Epithelial cell of proximal tubule (primary cell): ENCODE data around the gene FAM169A. TPM values are rescaled to one million over a fixed set of nuclear protein-coding genes. Genes with fewer than 3 reads are reported as not detected.

Experiments used
- DNase-seq: peaks from one replicate; pipeline ENCODE4 v3.0.0-alpha.2; 2011; ENCODE audit warnings: low read depth
- H3K4me3 ChIP-seq: 2 replicates; pipeline ENCODE4 v1.5.1; 2011; ENCODE audit warnings: low read depth, mild to moderate bottlenecking, low read length
- total RNA-seq: library from RNA; depleted of rRNA; stranded (reverse); fragments of >200 nt; gene quantifications from 2 replicates; pipeline ENCODE4 v1.2.3, GENCODE V29; 2015
- TF ChIP-seq, protein P1 (sequence below): conservative IDR thresholded peaks from 2 replicates; pipeline ENCODE4 v1.5.1; 2012; ENCODE audit warnings: low read depth, mild to moderate bottlenecking, low read length

Gene FAM169A
- total RNA-seq, 1 donor from 2014 or later = 8.9 TPM

DNA sequence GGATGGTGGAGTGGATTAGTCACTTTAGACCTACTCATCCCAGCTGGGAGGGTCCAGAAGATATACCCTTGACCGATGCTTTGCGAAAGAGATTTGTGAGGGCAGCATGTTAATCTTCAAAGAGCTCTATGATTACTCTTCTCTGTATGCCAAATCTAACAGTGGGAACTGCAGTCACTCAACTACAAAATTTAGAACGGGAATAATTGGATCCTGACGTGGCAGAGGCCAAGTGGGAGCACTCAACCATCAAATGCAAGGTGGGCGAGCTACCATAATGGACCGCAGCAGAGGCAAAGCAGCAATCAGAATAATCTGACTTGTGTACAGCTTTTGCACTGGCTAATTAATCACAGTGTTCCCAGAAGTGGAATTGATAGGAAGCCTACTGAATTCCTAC is 78.8 kb downstream of the FAM169A start:
- TF ChIP-seq, protein P1, sequence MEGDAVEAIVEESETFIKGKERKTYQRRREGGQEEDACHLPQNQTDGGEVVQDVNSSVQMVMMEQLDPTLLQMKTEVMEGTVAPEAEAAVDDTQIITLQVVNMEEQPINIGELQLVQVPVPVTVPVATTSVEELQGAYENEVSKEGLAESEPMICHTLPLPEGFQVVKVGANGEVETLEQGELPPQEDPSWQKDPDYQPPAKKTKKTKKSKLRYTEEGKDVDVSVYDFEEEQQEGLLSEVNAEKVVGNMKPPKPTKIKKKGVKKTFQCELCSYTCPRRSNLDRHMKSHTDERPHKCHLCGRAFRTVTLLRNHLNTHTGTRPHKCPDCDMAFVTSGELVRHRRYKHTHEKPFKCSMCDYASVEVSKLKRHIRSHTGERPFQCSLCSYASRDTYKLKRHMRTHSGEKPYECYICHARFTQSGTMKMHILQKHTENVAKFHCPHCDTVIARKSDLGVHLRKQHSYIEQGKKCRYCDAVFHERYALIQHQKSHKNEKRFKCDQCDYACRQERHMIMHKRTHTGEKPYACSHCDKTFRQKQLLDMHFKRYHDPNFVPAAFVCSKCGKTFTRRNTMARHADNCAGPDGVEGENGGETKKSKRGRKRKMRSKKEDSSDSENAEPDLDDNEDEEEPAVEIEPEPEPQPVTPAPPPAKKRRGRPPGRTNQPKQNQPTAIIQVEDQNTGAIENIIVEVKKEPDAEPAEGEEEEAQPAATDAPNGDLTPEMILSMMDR = no peak
- H3K4me3 ChIP-seq = no peak overlapping the region
- no peak for DNase-seq

DNA sequence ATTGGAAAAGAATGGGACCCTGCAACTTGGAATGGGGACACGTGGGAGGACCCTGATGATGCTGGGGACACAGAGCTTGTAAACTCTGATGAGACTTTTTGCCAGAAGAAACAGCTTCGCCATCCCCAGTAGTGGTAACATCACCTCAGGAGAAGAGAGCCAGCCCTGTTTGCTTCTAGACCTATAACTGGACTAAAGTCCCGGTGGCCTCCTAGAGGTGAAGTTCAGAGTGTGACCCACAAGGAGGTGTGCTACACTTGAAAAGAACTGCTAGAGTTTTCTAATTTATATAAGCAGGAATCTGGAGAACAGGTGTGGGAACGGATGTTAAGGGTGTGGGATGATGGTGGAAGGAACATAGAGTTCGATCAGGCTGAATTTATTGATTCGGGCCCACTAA is 79.3 kb downstream of the FAM169A start:
- H3K4me3 ChIP-seq = no peak overlapping the region
- TF ChIP-seq, protein P1 = peak; percentile 7
- DNase-seq = no peak

DNA sequence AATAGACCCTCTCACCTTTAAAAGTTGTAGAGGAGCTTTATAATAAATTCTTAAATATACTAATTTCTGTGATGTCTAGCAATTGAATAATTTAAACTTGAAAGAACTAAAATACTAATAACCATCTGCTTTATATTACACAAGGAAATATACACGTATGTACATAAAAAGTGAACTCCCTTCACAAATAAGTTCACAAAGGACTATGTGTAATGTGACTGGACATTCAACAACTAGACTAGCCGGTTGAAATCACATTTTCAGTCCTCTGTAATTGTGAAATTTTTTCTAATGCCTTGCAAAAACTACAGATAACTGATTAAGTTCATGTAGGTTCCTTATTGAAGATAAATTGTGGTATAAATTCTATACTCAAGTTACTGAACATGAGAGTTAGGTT is 87.6 kb downstream of the FAM169A start:
- TF ChIP-seq, protein P1 = no peak
- no peak overlapping the region for H3K4me3 ChIP-seq
- DNase-seq = no peak

GRCh38 chr5:74772359-74772758 is 93.8 kb downstream of the FAM169A start:
- no peak overlapping the region for H3K4me3 ChIP-seq
- DNase-seq = no peak
- TF ChIP-seq, protein P1 = no peak

DNA sequence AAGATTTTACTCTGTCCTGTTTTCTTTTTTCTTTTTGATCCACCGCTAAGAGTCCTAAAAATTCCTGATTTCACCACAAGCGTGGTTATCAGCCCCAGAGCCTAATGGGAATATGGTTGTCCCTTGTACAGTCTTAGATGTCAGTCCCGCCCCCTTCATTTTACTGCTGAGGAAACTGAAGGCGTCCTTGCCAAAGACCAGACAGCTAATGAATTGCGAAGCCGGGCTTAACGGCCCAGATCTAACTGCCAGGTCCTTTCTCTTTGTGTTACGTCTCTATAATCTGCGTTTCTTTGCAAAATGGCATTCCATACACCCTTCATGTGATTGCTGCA is 98.6 kb downstream of the FAM169A start:
- TF ChIP-seq, protein P1 = no peak
- DNase-seq = peak; percentile 12
- H3K4me3 ChIP-seq = peak overlapping the region; percentile 88

DNA sequence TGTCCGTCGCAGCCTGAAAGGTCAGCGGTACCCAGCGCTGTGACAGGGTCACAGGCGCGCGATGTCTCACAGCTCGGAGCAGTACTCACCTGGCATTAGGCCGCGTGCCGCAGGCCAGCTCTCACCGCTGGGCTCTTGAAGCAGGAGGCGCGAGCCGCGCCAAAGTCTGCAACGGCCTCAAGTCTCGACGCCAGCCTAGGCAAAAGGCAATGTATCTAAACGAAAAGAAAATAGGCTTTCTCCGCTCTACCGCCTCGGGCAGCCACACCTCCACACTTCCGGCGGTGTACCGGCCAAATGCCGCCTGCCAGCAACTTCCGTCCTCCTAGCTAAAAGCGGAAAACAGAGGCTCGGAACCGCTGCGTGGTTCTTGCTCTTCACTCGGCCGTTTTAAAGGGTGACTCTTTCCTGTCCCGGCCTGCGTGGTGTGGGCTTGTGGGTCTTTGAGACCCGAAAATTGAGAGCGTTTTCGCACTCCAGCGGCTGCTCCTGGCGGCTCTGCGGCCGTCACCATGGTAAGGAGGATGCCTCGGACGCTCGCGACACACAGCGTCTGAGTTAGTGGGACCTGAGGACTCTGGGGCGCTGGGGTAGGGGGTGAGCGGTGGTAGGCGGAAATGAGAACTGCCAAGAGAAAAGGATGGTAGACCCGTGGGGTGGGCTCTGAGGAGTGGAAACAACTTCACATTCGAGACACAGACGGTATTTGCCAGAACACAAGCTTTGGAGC is 99.2 kb downstream of the FAM169A start, which contains the start of the genes GFM2 and NSA2:
Gene GFM2, minus strand, starts transcription at position 269 of the 730 bp plus-strand sequence. CDS start 3,375 bp downstream, outside the sequence.
Gene NSA2, plus strand, starts transcription at position 401 of the 730 bp plus-strand sequence. Its CDS starts 112 bp downstream, at position 513.
- H3K4me3 ChIP-seq = peak within 1 kb of the TSS; percentile 88
- TF ChIP-seq, protein P1 = no peak
- peak; percentile 67 for DNase-seq

DNA sequence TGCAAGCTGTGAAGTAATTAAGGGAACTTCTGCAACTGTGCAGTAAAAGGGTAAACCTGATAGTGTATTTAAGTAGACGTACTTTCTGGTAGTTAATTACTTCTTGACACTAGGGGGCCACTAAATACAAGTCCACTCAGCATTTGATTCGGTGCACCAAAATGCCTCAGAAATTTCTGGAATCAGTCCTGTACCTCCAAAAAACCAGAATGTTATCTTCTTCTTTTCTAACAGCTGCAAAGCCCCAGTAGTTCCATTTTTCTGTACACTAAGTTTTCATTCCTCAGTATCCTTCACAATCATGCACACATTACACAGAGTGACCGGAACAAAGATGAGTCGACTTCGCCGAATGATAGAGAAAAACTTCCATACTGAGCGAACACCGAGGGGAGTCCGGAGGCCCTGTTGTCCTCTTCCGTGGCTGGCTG is 99.8 kb downstream of the FAM169A start:
- DNase-seq = peak; percentile 41
- H3K4me3 ChIP-seq = peak overlapping the region; percentile 88
- TF ChIP-seq, protein P1 = peak; percentile 57
